ENCODE measurements around the gene GPR31. TPM values are rescaled to one million over a fixed set of nuclear protein-coding genes. Genes with fewer than 3 reads are reported as not detected.
A peak's percentile ranks its signal among the peaks of the same experiment; 100 is the strongest.
"Not testable (repeated sequence)": the region's sequence is repeated elsewhere in the genome, so short reads cannot be mapped to it uniquely, and the experiment has no call there.

Gene GPR31
- total RNA-seq, 1 donor from 2014 or later: not detected

GRCh38 chr6:167168296-167168695, 10.5 kb upstream of the GPR31 start:
- DNase-seq (ENCODE audit: extremely low read depth, low read depth, low spot score): not testable (repeated sequence)

- DNase-seq (ENCODE audit: extremely low read depth, low read depth, low spot score): not testable (repeated sequence)
These were observed 9.9 kb upstream of the GPR31 start for GRCh38 chr6:167167699-167168098.

- DNase-seq (ENCODE audit: extremely low read depth, low read depth, low spot score): no peak
These were observed 8.2 kb upstream of the GPR31 start for GRCh38 chr6:167165858-167166471.

- no peak for DNase-seq (ENCODE audit: extremely low read depth, low read depth, low spot score)
These were observed 6.5 kb upstream of the GPR31 start for GRCh38 chr6:167164261-167164660.

- DNase-seq (ENCODE audit: extremely low read depth, low read depth, low spot score): no peak
These were observed 5.8 kb upstream of the GPR31 start for GRCh38 chr6:167163476-167164011.

- DNase-seq (ENCODE audit: extremely low read depth, low read depth, low spot score): no peak
These were observed 4.8 kb upstream of the GPR31 start for GRCh38 chr6:167162591-167162990.

GRCh38 chr6:167161851-167162467, 4.2 kb upstream of the GPR31 start:
- DNase-seq (ENCODE audit: extremely low read depth, low read depth, low spot score): no peak

GRCh38 chr6:167157414-167157813, 366 bp downstream of the GPR31 start:
- no peak for DNase-seq (ENCODE audit: extremely low read depth, low read depth, low spot score)

GRCh38 chr6:167154895-167155294, 2.9 kb downstream of the GPR31 start:
- DNase-seq (ENCODE audit: extremely low read depth, low read depth, low spot score): no peak

- no peak for DNase-seq (ENCODE audit: extremely low read depth, low read depth, low spot score)
These were observed 3.5 kb downstream of the GPR31 start for GRCh38 chr6:167154291-167154690.

- peak; percentile 10 for DNase-seq (ENCODE audit: extremely low read depth, low read depth, low spot score)
These were observed 4.2 kb downstream of the GPR31 start for GRCh38 chr6:167153521-167153959.

GRCh38 chr6:167152862-167153261, 4.9 kb downstream of the GPR31 start:
- DNase-seq (ENCODE audit: extremely low read depth, low read depth, low spot score): no peak

- DNase-seq (ENCODE audit: extremely low read depth, low read depth, low spot score): no peak
These were observed 6.1 kb downstream of the GPR31 start for GRCh38 chr6:167151648-167152047.

- no peak for DNase-seq (ENCODE audit: extremely low read depth, low read depth, low spot score)
These were observed 6.7 kb downstream of the GPR31 start for GRCh38 chr6:167150941-167151549.

- DNase-seq (ENCODE audit: extremely low read depth, low read depth, low spot score): no peak
These were observed 8.8 kb downstream of the GPR31 start for GRCh38 chr6:167148997-167149396.

- DNase-seq (ENCODE audit: extremely low read depth, low read depth, low spot score): no peak
These were observed 9.8 kb downstream of the GPR31 start for GRCh38 chr6:167148021-167148420.

- no peak for DNase-seq (ENCODE audit: extremely low read depth, low read depth, low spot score)
These were observed 10.8 kb downstream of the GPR31 start for GRCh38 chr6:167146977-167147376.

GRCh38 chr6:167146135-167146534, 11.6 kb downstream of the GPR31 start:
- DNase-seq (ENCODE audit: extremely low read depth, low read depth, low spot score): no peak

- DNase-seq (ENCODE audit: extremely low read depth, low read depth, low spot score): no peak
These were observed 12.3 kb downstream of the GPR31 start for GRCh38 chr6:167145461-167145860.

GRCh38 chr6:167143041-167143440, 14.7 kb downstream of the GPR31 start:
- DNase-seq (ENCODE audit: extremely low read depth, low read depth, low spot score): no peak

- no peak for DNase-seq (ENCODE audit: extremely low read depth, low read depth, low spot score)
These were observed 15.4 kb downstream of the GPR31 start for GRCh38 chr6:167142433-167142761.

Measured in glomerular endothelial cell (primary cell).